AG10803 (cell line): ENCODE data around the gene OPRL1.

Source experiments
- DNase-seq: peaks from one replicate; pipeline ENCODE4 v3.0.0; 2010; ENCODE audit warnings: low read depth
- H3K4me3 ChIP-seq: 2 replicates; pipeline ENCODE4 v1.5.1; 2011; ENCODE audit warnings: mild to moderate bottlenecking, low read length, control low read depth
- CTCF ChIP-seq: conservative IDR thresholded peaks from 2 replicates; pipeline ENCODE4 v1.5.1; 2011; ENCODE audit warnings: mild to moderate bottlenecking, low read length, control low read depth, inconsistent platforms

OPRL1 gene

GRCh38 chr20:64079273-64080012, 439 bp upstream of the OPRL1 start, which contains the start of gene RGS19:
TSS of gene RGS19 (minus strand) at chr20:64079518. CDS start at chr20:64076886, 2,632 bp downstream.
- TF ChIP-seq CTCF: no peak
- DNase-seq: peak; percentile 64
- H3K4me3 ChIP-seq: peak within 1 kb of the TSS; percentile 71

GRCh38 chr20:64080813-64081623, 1.1 kb downstream of the OPRL1 start:
- peak overlapping the region; percentile 60; the same call in 1 of the 2 replicates for H3K4me3 ChIP-seq
- DNase-seq: no peak
- no peak for TF ChIP-seq CTCF

DNA sequence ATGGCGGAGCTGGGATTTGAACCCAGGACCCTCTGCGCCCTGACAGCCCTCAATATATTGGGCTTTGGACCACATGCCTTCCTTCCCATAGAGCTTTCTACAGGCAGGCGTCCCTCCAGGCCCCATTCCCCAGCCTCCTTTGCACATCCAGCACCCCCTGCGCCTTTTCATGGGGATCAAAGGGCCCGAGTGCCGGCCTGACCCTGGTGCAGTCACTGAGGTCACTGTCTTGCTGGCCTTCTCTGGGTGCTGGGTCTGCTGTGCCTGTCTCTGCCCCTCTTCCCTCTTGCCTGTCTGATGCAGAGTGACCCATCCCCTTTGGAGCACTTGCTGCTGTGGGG, 1.7 kb downstream of the OPRL1 start:
- TF ChIP-seq CTCF: no peak
- DNase-seq: no peak
- no peak overlapping the region for H3K4me3 ChIP-seq

- DNase-seq: no peak
- no peak for TF ChIP-seq CTCF
- no peak overlapping the region for H3K4me3 ChIP-seq
Observed at GRCh38 chr20:64082126-64082731, 2.3 kb downstream of the OPRL1 start.

DNA sequence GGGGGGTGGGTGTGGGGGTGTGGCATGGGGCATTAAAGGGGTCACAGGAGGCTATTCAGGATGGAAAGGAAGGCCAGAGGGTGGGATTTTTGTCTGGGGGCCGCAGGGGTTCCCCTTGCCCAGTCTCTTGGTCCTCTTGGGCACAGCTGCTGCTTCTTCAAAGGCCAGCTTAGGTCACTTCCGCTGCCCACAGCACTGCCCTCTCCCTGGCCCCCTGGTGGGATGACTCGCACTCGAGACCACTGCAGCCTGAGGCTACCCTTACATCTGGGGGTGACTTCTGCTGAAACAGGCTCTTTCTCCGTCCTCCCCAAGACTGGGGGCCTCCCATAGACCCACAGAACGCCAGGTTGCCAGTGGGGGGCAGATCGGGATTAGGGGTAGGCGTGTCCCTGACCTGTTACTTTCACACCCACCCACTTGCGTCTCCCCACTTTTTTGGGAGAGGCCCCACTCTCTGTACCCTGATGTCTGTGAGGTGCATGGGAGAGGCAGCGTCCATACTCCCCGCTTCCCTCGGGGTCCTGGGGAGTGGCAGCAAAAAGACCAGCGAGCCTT, 3.0 kb downstream of the OPRL1 start:
- DNase-seq: no peak
- no peak for TF ChIP-seq CTCF
- no peak overlapping the region; the same call in 1 of the 2 replicates for H3K4me3 ChIP-seq

- DNase-seq: peak; percentile 59
- H3K4me3 ChIP-seq: peak overlapping the region; percentile 34
- TF ChIP-seq CTCF: peak; percentile 36
Observed at GRCh38 chr20:64083378-64083803, 3.5 kb downstream of the OPRL1 start.
